ENCODE data around the gene TMEM59.
"Not testable (repeated sequence)": the region's sequence is repeated elsewhere in the genome, so short reads cannot be mapped to it uniquely, and the experiment has no call there.

TMEM59 gene

DNA sequence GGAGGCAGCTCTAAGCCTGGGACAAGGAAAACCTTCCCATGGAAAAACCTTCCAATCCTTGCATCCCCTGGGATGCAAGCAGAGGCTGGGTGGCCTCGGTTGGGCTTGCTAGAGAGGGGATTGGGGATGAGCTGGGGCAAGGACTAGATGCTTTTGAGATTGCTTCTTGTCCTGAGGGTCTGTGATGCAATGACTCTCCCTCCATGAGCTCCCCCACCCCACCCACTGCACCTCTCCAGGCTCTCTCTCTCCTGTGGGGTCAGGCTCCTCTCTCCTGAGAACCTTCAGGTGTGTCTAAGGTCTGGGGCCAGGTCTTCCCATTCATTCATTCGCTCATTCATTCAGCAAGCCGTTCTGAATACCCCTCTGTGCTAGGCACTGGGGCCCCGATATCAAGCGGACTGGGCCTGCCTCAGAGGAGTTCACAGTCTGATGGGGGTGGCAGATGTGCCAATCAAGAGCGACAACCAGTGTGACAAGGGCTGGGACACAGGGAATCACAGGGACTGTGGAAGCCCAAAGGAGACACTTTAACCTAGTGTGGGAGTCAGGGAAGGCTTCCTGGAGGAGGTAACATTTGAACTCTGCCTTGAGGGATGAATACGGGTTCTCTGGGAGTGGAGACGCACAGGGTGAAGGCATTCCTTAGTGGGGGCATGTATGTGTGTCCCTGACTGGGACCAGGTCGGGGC is 41.5 kb downstream of the TMEM59 start:
- DNase-seq = no peak

GRCh38 chr1:54010415-54011117 is 42.4 kb downstream of the TMEM59 start:
- no peak for DNase-seq

GRCh38 chr1:54009406-54009805 is 43.6 kb downstream of the TMEM59 start:
- DNase-seq = no peak

- no peak for DNase-seq
Observed at GRCh38 chr1:54008876-54009275, 44.1 kb downstream of the TMEM59 start.

DNA sequence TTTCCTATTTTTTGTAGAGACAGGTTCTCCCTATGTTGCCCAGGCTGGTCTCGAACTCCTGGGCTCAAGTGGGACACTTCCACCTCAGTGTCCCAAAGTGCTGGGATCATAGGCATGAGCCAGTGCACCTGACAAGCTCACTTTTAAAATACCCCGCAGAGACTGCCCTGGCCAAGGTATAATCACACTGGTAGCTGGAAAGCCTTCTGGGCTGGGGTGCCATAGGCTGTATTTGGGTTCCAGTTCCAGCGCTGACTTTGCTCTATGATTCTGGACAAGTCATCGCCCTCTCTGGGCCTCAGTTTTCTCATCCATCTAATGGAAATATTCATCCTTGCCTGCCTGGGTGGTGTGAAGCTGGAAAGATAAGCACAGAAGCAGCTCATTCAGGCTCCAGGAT is 45.4 kb downstream of the TMEM59 start:
- DNase-seq = no peak

- no peak for DNase-seq
Observed at GRCh38 chr1:54006508-54006907, 46.5 kb downstream of the TMEM59 start.

GRCh38 chr1:54004481-54005049 is 48.4 kb downstream of the TMEM59 start:
- no peak for DNase-seq

- not testable (repeated sequence) for DNase-seq
Observed at GRCh38 chr1:54003750-54004480, 49.1 kb downstream of the TMEM59 start.

DNA sequence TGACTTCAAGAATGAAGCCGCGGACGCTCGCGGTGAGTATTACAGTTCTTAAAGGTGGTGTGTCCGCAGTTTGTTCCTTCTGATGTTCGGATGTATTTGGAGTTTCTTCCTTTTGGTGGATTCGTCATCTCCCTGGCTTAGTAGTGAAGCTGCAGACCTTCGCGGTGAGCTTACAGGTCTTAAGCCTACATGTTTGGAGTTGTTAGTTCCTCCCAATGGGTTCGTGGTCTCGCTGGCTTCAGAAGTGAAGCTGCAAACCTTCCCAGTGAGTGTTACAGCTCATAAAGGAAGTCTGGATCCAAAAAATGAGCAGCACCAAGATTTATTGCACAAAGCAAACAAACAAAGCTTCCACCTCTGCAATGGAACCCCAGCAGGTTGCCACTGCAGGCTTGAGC is 49.8 kb downstream of the TMEM59 start:
- DNase-seq = no peak

GRCh38 chr1:54002544-54003248 is 50.3 kb downstream of the TMEM59 start:
- no peak for DNase-seq

GRCh38 chr1:54001591-54001990 is 51.4 kb downstream of the TMEM59 start:
- no peak for DNase-seq

GRCh38 chr1:53999920-54000319 is 53.1 kb downstream of the TMEM59 start:
- DNase-seq = no peak

GRCh38 chr1:53998223-53998622 is 54.8 kb downstream of the TMEM59 start:
- DNase-seq = no peak

DNA sequence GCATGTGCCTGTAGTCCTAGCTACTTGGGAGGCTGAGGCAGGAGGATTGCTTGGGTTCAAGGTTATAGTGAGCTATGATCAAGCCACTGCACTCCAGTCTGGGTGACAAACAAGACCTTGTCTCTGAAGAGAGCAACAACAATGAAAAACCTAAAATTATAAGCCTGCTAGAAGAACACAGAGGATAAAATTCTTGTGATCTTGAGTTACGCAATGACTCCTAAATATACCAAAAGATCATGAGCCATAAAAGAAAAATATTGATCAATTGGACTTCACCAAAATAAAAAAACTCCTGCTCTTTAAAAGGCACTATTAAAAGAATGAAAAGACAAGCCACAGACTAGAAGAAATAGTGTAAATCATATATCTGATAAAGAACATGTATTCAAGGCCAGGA is 57.3 kb downstream of the TMEM59 start:
- DNase-seq = no peak

GRCh38 chr1:53994516-53994915 is 58.5 kb downstream of the TMEM59 start:
- DNase-seq = not testable (repeated sequence)

GRCh38 chr1:53992085-53992874 is 60.7 kb downstream of the TMEM59 start:
- DNase-seq = no peak

- DNase-seq = no peak
Observed at GRCh38 chr1:53987880-53988279, 65.1 kb downstream of the TMEM59 start.

- no peak for DNase-seq
Observed at GRCh38 chr1:53986458-53986857, 66.5 kb downstream of the TMEM59 start.

DNA sequence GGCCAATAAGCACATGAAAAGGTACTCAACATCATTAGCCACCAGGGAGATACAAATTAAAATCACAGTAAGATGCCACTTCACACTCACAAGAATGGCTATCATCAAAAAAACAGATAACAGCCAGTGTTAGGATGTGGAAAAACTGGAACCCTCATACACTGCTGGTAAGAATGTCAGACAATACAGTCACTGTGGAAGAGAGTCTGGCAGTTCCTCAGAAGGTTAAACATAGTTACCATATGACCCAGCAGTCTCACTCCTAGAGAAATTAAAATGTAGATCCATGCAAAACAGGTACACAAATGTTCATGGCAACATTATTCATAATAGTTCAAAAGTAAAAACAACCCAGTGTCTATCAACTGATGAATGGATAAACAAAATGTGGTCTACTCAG is 68.3 kb downstream of the TMEM59 start:
- DNase-seq = no peak

DNA sequence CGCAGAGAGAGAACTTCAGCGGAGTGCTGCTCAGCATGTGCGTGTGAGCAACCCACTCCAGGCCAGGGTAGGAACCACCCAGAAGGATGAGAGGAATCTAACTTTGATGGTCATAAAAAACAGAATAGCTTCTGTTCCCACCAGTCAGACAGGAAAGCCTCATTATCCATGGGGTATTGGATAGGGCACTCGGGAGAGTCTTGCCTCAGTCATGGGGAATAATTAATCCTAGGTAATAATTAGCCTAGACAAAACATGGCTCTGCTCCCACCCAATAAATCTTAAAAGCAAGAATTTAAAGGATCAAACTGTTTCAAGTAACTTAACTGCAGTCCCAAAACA is 70.3 kb downstream of the TMEM59 start:
- DNase-seq = no peak

GRCh38 chr1:53982034-53982762 is 70.8 kb downstream of the TMEM59 start:
- DNase-seq = no peak

DNA sequence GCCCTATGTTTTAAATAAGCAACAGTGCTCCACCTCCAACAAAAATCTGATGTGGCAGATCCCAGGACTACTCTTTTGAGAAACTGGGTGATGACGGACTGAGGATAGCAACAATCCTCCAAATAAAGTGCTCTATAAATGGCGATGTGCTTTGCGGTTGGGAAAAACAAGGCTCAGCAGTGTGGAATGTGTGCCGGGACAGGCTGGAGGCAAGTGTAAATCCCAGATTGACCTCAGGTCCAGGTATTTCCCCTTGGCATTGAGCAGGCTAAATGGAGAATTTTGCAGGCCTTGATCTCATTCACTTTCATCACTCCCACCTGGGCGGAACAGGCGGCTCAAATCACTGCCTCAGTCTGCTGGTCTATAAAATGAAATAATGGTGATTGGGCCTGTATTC is 71.8 kb downstream of the TMEM59 start:
- no peak for DNase-seq
